H9 (cell line): ENCODE results near the gene CDH23. TPM values are rescaled to one million over a fixed set of nuclear protein-coding genes. Genes with fewer than 3 reads are reported as not detected.

ENCODE experiments used
- DNase-seq: peaks from one replicate; pipeline ENCODE4 v3.0.0-alpha.2; 2017
- H2AFZ ChIP-seq: one replicate; pipeline ENCODE4 v1.6.1; 2013; ENCODE audit warnings: mild to moderate bottlenecking, low read length, control low read depth, moderate library complexity
- H2AK5ac ChIP-seq: 2 replicates; pipeline ENCODE4 v1.6.1; 2013; ENCODE audit warnings: low read length, control low read depth, mixed read lengths; ENCODE audit not compliant: insufficient read length
- H2BK120ac ChIP-seq: one replicate; pipeline ENCODE4 v1.6.1; 2013; ENCODE audit warnings: low read depth, mild to moderate bottlenecking, low read length, control low read depth, inconsistent platforms; ENCODE audit not compliant: poor library complexity, severe bottlenecking
- H2BK12ac ChIP-seq: 2 replicates; pipeline ENCODE4 v1.6.1; 2013; ENCODE audit warnings: low read length, control low read depth, mixed read lengths, low read depth; ENCODE audit not compliant: insufficient read length
- H2BK15ac ChIP-seq: 2 replicates; pipeline ENCODE4 v1.6.1; 2013; ENCODE audit warnings: low read depth, low read length, control low read depth
- H2BK20ac ChIP-seq: one replicate; pipeline ENCODE4 v1.6.1; 2013; ENCODE audit warnings: low read depth, mild to moderate bottlenecking, low read length, control low read depth, inconsistent platforms; ENCODE audit not compliant: poor library complexity, severe bottlenecking
- H2BK5ac ChIP-seq: 2 replicates; pipeline ENCODE4 v1.6.1; 2013; ENCODE audit warnings: low read length, control low read depth, mixed read lengths; ENCODE audit not compliant: insufficient read length
- H3K14ac ChIP-seq: 2 replicates; pipeline ENCODE4 v1.6.1; 2013; ENCODE audit warnings: low read length, control low read depth; ENCODE audit not compliant: insufficient read depth
- H3K18ac ChIP-seq: 2 replicates; pipeline ENCODE4 v1.6.1; 2013; ENCODE audit warnings: low read depth, mild to moderate bottlenecking, mixed read lengths, low read length, control low read depth; ENCODE audit not compliant: insufficient read length
- H3K23ac ChIP-seq: 2 replicates; pipeline ENCODE4 v1.6.1; 2013; ENCODE audit warnings: low read length, control low read depth, mixed read lengths, low read depth; ENCODE audit not compliant: insufficient read length
- H3K23me2 ChIP-seq: 2 replicates; pipeline ENCODE4 v1.6.1; 2013; ENCODE audit warnings: low read depth, mild to moderate bottlenecking, mixed read lengths, low read length, control low read depth; ENCODE audit not compliant: insufficient read length, poor library complexity, severe bottlenecking
- H3K27ac ChIP-seq: 2 replicates; pipeline ENCODE4 v1.5.1; 2013; ENCODE audit warnings: low read length, control low read depth, mixed read lengths, low read depth; ENCODE audit not compliant: insufficient read length
- H3K27me3 ChIP-seq: 2 replicates; pipeline ENCODE4 v1.6.1; 2013; ENCODE audit warnings: low read length, control low read depth, inconsistent platforms; ENCODE audit not compliant: insufficient read depth
- H3K4ac ChIP-seq: 2 replicates; pipeline ENCODE4 v1.6.1; 2013; ENCODE audit warnings: low read depth, mild to moderate bottlenecking, control low read depth, inconsistent platforms, low read length, moderate library complexity
- H3K4me1 ChIP-seq: 2 replicates; pipeline ENCODE4 v1.6.1; 2013; ENCODE audit warnings: low read length, control low read depth, inconsistent platforms; ENCODE audit not compliant: insufficient read depth
- H3K4me2 ChIP-seq: 2 replicates; pipeline ENCODE4 v1.6.1; 2013; ENCODE audit warnings: low read length, control low read depth, mixed read lengths; ENCODE audit not compliant: insufficient read length, insufficient read depth
- H3K56ac ChIP-seq: 2 replicates; pipeline ENCODE4 v1.6.1; 2013; ENCODE audit warnings: low read depth, mild to moderate bottlenecking, mixed read lengths, low read length, control low read depth; ENCODE audit not compliant: insufficient read length
- H3K79me1 ChIP-seq: 2 replicates; pipeline ENCODE4 v1.6.1; 2013; ENCODE audit warnings: low read depth, mild to moderate bottlenecking, moderate library complexity, low read length, control low read depth, inconsistent platforms; ENCODE audit not compliant: insufficient read depth, poor library complexity, severe bottlenecking
- H3K79me2 ChIP-seq: 2 replicates; pipeline ENCODE4 v1.6.1; 2013; ENCODE audit warnings: low read length, control low read depth, inconsistent platforms; ENCODE audit not compliant: insufficient read depth
- H3K9ac ChIP-seq: 2 replicates; pipeline ENCODE4 v1.6.1; 2013; ENCODE audit warnings: low read length, control low read depth, mixed read lengths; ENCODE audit not compliant: insufficient read length; ENCODE audit errors: extremely low read depth
- H3K9me3 ChIP-seq: one replicate; pipeline ENCODE4 v1.6.1; 2013; ENCODE audit warnings: low read depth, low read length, inconsistent platforms; ENCODE audit not compliant: control insufficient read depth
- H3T11ph ChIP-seq: one replicate; pipeline ENCODE4 v1.6.1; 2013; ENCODE audit warnings: mild to moderate bottlenecking, low read length, control low read depth, inconsistent platforms
- H4K20me1 ChIP-seq: one replicate; pipeline ENCODE4 v1.6.1; 2013; ENCODE audit not compliant: control insufficient read depth, insufficient read length, insufficient read depth
- H4K5ac ChIP-seq: 2 replicates; pipeline ENCODE4 v1.6.1; 2013; ENCODE audit warnings: low read depth, mild to moderate bottlenecking, mixed read lengths, low read length, control low read depth; ENCODE audit not compliant: insufficient read length
- H4K8ac ChIP-seq: replicated peaks from 2 replicates; pipeline ENCODE4 v1.6.1; 2013; ENCODE audit warnings: low read length, control low read depth, mixed read lengths, low read depth; ENCODE audit not compliant: insufficient read length
- H4K91ac ChIP-seq: 2 replicates; pipeline ENCODE4 v1.6.1; 2013; ENCODE audit warnings: low read depth, mild to moderate bottlenecking, moderate library complexity, mixed read lengths, low read length, control low read depth; ENCODE audit not compliant: insufficient read length
- H3K27ac Mint-ChIP-seq, 3 experiments: 2 replicates in 2 of 3; 3 replicates in 1 of 3; pipeline ENCODE4 v1.8.0; 2020 to 2021; ENCODE audit warnings: mixed read lengths in 3 of 3, mild to moderate bottlenecking in 1 of 3, moderate library complexity in 1 of 3
- H3K27me3 Mint-ChIP-seq: 2 replicates; pipeline ENCODE4 v1.8.0; 2021; ENCODE audit warnings: low read depth, mild to moderate bottlenecking, moderate library complexity, mixed read lengths
- H3K36me3 Mint-ChIP-seq, 3 experiments: 2 replicates in 2 of 3; 3 replicates in 1 of 3; pipeline ENCODE4 v1.8.0; 2020 to 2021; ENCODE audit warnings: low read depth in 3 of 3, mixed read lengths in 3 of 3; ENCODE audit not compliant: insufficient read depth in 1 of 3
- H3K4me1 Mint-ChIP-seq, 2 experiments: 2 replicates each; pipeline ENCODE4 v1.8.0; 2020; ENCODE audit warnings: mixed read lengths in 2 of 2
- H3K4me3 Mint-ChIP-seq, 2 experiments: 2 replicates in 1 of 2; 3 replicates in 1 of 2; pipeline ENCODE4 v1.8.0; 2020 to 2021; ENCODE audit warnings: mild to moderate bottlenecking in 2 of 2, mixed read lengths in 2 of 2, moderate library complexity in 1 of 2
- H3K9me3 Mint-ChIP-seq, 2 experiments: 2 replicates in 1 of 2; 3 replicates in 1 of 2; pipeline ENCODE4 v1.8.0; 2020; ENCODE audit warnings: mild to moderate bottlenecking in 2 of 2, mixed read lengths in 2 of 2, moderate library complexity in 1 of 2
- CTCF ChIP-seq: fragments of 200-600 bp; sonication (generic); conservative IDR thresholded peaks from 3 replicates; pipeline ENCODE4 v1.8.0; 2021; ENCODE audit warnings: antibody characterized with exemption, mild to moderate bottlenecking
- WGBS: extraction: QIAGEN DNeasy Blood & Tissue Kit; methylation state at CpG from one replicate; pipeline ENCODE4 v1.1.7; 2013; ENCODE audit warnings: missing lambda C conversion rate, low lambda C conversion rate, mixed read lengths; ENCODE audit not compliant: insufficient read length; ENCODE audit errors: extremely low coverage; 5-methylcytosine and 5-hydroxymethylcytosine counted together
- total RNA-seq: library from RNA; stranded (reverse); gene quantifications from 2 replicates; pipeline ENCODE4 v1.2.1, GENCODE V29; 2021

CDH23 gene
- total RNA-seq, 1 experiment from 2014 or later, result 2.1 TPM

- H3K36me3 Mint-ChIP-seq, result no peaks in the 10 kb centered on the region; a peak in 1 of 7 replicates
- no CpG with 5 or more reads among the region's 2 CpGs for WGBS
Measured at GRCh38 chr10:71717551-71717951, 320.8 kb downstream of the CDH23 start.

More at GRCh38 chr10:71717551-71717951, 320.8 kb downstream of the CDH23 start:
- peaks cover 21% of the 10 kb centered on the region for H3K27me3 Mint-ChIP-seq
- Histone ChIP-seq H3K4me2 (no peak overlapping the region), H4K5ac (no peak overlapping the region), H3K9ac (no peak overlapping the region), H3K23ac (no peak overlapping the region), H2BK20ac (no peak overlapping the region), H2AFZ (no peak overlapping the region), H3K27ac (no peak overlapping the region), H3K4ac (no peak overlapping the region), H4K8ac (no peak overlapping the region), H4K91ac (no peak overlapping the region), H3K9me3 (no peaks in the 10 kb centered on the region), H2BK5ac (no peak overlapping the region), H3K4me1 (no peaks in the 10 kb centered on the region), H3K79me1 (no peaks in the 10 kb centered on the region), H2AK5ac (no peak overlapping the region), H2BK12ac (no peak overlapping the region), H3K79me2 (no peaks in the 10 kb centered on the region), H3T11ph (no peak overlapping the region), H3K23me2 (no peaks in the 10 kb centered on the region), H3K18ac (no peak overlapping the region), H3K56ac (no peak overlapping the region), H4K20me1 (no peaks in the 10 kb centered on the region), H3K14ac (no peak overlapping the region), H3K27me3 (no peaks in the 10 kb centered on the region; the same call in 1 of the 2 replicates), H2BK15ac (no peak overlapping the region), H2BK120ac (no peak overlapping the region)
- no peak for DNase-seq
- H3K27ac Mint-ChIP-seq, result 0 out of 7 replicates have a peak overlapping the region, but pooled peaks of 1 of the 3 experiments have one; percentile 9
- TF ChIP-seq CTCF, result no peak
- H3K4me1 Mint-ChIP-seq, result peaks cover 11 to 35% of the 10 kb centered on the region in 2 experiments
- H3K4me3 Mint-ChIP-seq, result no peak overlapping the region
- H3K9me3 Mint-ChIP-seq, result no peaks in the 10 kb centered on the region
